GM19035 (cell line): ENCODE data around the gene HOXB13.

ENCODE experiments used
- ATAC-seq: cut with Tn5 transposase; IDR thresholded peaks from one replicate; pipeline ENCODE4 v1.9.1; 2021; ENCODE audit not compliant: unreplicated experiment

HOXB13 gene

DNA sequence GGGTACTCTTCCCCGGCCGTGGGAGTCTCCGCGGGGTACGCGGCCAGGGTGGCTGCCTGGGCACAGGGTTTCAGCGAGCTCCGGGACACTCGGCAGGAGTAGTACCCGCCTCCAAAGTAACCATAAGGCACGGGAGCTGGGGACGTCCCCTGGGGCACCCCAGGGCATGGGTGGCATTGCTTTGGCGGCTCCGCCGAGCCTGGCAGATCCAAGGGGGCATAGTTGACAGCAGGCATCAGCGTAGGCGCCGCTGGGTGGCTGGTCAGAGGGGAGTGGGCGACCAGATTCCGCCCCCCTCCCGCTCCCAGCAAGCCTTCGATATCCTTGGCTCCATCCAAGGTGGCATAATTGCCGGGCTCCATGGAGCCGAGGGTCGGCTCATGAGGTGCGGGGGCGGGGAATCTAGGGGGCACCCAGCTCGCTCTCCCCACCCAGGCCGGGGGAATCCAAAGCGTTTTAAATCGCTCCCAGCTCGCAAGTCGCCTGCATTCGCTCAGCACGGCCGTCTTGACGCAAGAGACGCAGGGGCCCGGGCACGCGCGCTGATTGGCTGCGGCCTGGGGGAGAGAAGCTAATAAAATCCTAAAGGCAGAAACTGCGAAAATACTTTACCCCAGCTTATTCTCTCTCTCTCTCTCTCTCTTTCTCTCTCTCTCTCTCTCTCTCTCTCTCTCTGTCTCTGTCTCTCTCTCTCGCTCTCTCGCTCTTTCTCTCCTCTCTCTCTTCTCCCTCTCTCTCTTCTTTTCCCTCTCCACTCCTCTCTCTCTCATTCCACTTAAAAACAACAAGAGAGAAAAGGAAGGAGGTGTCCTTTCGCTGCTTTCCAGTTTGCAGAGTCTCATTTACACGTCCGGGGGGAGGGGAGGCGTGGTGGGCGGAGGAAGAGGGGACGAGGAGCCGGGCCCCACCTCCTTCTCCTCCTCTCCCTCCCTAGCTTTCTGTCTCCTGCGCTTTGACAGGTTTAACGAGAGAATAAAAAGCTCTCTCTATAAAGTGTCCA is at the start of gene HOXB13:
HOXB13 (minus strand) TSS at position 519 of the 1,000 bp plus-strand sequence; CDS start at position 362, 157 bp downstream.
- ATAC-seq = no peak

DNA sequence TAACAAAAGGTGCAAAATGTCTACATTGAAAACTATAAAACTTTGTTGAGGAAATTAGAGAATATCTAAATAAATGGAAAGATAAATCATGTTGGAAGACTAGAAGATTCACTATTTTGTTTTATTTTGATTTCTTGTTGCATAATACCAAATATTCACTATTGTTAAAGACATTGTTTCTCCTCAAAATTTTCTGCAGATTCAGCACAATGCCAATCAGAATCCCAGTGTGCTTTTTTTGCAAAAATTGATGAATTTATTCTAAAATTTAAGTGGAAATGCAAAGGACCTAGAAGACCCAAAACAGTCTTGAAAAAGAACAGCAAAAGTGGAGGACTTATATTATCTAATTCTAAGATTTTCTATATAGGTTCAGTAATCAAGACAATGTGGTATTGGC is 48.1 kb upstream of the HOXB13 start:
- no peak for ATAC-seq

DNA sequence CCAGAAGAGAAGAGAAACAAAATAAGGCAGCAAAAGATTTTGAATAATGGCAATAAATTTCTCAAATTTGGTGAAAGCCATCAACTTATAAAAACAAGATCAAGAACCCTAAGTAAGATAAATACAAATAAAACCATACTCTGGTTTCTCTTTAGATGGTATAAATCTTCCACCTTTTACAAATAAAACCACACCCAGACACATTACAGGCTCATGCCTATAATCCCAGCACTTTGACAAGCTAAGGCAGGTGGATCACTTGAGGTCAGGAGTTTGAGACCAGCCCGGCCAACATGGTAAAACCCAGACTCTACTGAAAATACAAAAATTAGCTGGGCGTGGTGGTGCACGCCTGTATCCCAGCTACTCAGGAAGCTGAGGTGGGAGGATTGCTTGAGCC is 44.7 kb upstream of the HOXB13 start:
- ATAC-seq = no peak

DNA sequence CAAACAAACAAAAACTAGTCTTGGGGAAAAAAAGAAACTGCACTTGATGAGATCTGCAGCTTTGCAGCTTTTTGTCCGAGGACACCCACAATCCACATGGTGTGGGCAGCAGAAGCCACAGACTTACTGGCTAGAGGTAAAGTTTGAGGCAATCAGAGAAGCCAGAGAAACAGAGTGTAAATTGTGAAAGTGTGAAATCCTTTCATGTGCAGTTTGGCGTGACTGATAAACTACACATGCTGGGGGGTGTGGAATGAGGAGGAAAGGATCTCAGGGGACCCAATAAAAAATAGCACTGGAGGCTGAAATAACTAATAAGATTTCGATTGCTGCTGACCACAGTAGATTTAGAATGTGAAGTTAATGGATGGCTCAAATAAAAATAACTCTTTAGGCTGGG is 42.4 kb upstream of the HOXB13 start:
- no peak for ATAC-seq

DNA sequence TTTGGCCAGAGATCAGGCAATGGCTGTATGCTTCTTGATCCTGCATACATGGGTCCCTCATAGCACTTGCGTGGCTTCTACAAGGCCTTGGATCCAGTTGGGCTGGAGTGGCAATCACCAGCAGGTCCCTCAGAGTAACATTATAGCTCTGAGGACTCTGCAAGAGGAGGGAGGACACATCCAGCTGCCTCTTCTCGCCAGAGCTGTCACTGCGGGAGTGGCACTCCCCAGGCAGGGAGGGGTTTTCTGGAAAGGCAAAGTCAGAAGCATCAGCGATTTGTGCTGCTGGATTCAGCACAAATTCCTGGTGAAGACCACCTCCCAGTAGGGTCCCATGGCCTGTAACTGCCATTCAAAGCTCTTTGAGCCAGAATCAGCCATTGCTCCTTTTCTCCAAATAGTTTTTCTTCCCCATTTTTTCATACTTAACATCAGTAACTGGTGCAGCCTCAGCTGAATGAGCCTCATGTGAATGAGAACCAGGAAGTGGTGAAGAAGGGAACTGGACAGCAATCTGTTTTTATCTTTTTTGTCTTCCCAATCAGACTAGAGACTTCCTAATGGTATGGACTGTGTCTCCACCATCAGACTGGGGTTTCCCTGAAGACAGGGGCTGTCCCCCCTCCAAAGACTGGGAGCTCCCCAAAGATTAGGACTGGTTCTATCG is 40.6 kb upstream of the HOXB13 start:
- ATAC-seq = no peak

DNA sequence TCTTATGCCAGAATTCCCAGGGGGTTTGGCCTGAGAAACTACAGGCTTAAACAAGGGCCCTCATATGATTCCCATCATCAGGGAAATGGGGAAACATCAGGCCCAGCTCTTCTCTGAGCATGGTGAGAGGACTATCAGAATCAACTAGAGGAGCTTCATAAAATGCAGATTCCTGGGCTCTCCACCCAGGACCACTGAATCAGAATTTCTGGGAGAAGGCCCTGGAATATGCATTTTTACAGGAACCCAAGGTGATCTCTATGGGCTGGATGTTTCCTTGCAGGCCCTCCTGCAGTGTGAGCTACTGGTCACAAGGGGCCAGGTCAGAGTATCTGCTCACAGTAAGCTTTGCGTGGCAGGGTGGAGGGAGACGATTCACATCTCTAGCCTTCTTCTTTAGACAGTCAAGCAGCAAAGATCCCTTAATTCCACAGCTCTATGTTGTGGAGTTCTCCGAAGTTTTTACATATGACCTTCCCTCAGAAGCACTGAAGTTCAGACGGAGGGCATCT is 38.8 kb upstream of the HOXB13 start:
- no peak for ATAC-seq

DNA sequence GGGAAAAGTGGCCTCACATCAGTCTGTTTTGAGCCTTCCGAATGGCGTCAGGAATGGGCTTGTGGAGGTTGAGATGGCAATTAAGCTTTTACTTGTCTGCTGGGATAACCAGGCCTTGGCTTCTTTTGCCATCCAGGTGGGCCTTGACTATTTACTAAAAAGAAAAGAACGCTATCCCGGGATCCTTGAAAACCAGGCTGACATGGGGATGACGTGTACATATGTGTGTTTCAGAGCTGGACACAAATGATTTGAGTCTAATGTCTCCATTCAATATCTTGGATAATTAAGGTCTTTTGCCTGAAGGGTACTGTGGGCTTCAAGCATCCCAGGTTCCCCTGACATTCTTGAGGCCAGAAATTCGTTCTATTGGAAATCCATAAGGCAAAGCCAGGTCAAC is 32.6 kb upstream of the HOXB13 start:
- no peak for ATAC-seq

DNA sequence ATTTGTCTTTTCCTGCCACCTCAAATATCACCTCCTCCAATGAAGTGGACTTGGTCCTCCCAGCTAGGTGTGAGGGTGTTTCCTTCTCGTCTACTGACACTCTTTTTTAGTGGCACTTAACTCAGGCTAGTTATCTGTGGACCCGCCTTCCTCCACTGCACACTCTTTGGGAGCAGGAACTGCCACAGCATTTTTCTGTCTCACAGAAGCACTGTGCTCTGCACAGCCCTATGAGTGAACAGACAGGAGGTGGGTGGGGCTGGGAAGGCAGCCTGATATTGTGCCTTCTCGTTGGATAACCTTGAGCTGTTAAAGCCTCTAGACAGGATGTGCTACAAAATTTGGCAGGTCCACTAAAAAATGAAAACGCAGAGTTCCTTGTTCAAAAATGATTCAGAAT is 31.9 kb upstream of the HOXB13 start:
- no peak for ATAC-seq

DNA sequence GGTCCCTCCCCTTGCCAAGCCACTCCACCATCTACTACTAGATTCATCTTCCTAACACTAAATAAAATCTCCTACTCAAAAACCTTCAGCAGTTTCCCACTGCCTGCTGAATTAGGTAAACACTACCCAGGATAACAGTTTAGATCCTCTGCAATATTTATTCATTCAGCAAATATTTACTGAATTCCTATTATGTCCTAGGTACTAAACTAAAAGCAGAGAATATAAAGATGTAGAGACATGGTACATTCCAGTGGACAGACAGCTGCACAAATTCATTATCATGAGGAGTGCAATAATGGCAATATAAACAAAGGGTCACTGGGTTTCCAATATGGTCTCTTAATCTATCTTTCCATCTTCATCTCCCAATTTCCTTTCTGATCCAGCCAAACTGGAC is 30.7 kb upstream of the HOXB13 start:
- no peak for ATAC-seq

DNA sequence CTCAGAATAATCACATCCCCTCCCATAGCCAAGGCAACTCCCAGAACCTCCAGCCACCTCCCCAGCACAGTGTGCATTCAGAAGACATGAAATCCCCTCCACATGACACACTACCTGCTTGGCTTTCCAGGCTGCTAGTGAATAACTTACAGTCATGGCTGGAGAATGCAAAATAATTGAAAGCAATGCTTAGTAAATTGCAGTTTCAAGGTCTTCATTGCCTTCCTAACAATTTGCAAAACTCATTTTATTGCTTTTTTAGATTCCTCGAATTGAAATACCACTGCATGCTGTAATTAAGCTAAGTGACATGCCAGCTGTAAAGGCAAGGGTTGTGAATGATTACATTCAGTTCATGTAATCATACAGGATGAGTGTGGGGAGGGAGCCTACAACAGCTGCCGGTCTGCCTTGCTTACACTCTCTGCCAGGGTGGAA is 29.0 kb upstream of the HOXB13 start:
- ATAC-seq = no peak

DNA sequence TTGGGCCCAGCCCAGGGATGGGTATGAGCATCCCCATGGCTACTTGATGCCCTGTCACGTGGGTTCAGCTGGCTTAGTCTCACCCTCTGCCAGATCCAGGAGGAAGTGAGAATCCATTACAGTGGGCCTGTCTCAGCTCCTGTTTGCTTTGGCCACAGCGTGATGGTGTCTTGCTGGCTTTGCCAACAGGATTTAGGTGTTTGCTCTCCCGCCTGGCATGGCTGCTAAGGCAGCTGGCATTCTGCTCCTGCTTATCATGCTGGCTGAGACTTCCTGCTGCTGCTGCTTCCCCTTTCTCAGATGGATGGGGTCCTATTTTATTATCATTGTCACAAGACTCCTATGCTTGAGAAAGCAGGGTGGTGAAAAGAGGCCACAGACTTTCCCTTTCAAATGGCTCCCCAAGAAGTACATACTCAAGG is 28.3 kb upstream of the HOXB13 start:
- ATAC-seq = no peak

DNA sequence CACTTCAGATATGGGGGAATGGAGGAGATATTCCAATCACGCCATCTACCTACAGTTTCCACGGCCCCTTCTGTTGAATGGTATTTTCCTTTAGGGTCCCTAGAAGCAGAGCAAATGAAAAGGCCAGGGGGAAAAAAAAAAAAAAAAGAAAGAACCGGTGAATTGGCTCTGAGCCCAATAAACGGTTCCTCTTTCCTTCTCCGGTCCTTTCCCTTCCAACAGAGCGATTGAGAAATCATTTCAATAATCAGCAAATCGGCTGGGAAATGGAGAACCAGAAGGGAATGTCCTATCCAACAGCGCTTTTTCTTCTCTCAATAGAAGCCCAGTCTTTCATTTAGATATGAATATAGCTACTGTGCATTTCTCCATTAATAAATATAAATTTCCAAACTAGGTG is 26.8 kb upstream of the HOXB13 start:
- ATAC-seq = no peak

DNA sequence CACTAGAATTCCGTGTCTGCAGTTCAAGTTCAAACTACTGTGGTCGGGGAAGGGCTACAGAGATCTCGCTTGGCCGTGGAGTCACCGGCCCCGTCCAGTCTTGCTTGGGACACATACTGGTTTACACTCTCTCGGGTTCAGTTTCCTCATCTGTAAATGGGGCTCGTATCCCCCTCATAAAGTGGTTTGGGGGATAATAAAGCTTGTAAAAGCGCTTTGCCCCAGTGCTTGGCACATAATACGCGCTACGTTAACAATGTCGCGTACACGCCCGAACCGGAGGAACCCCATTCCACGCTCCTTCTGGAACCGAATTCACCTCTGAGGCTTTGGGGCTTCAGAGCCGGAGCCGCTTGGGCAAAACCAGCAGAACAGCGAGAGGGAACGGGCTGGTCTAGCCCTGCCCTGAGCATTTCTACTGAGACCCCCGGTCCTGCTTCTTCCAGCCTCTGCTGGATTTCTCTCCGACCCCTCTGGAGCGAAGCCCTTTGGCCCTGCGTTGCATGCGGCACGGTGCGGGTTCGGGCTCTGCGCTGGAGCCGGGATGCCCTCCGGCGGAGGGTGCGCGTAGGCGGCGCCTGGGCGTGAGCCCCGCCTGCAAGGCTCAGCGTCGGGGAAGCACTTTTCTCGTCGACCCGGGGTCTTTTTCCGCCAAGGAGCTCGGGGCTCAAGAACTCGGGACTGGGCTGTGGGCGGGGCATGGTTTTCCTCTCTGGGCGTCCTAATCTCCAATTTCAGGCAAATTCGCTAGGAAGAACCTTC is 26.1 kb upstream of the HOXB13 start:
- ATAC-seq = no peak

DNA sequence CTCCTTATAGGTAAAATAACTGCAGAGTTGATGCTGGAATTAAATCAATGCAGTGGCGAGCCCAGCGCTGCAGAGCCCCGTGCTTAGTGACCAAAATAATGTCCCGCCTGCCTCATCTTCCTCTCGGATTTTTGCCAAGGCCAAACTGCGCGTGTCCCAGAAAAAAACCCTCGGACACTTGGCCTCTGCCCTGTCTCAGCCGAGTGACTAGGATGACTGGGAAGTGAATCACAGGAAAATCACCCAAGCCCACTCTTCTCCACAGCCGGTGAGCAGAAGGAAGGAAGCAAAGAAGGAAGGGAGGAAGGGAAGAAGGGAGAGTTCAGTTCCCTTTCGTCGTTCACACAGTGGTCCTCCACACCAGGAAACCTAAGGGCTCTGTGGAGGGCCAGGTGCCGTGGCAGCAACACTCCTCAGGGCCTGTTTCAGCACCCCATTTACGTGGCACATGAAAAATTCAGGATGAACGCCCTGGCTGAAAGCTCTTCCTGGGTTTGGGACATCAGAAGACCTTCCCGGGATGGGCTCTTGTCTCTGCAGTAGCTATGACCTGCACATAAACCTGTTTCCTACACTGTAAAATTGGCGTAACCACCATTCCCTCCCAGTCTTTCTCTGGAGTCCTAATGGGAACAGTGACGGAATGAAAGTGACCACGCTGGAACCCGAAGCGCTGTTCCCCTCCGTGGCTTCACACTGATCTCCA is 25.4 kb upstream of the HOXB13 start:
- no peak for ATAC-seq

DNA sequence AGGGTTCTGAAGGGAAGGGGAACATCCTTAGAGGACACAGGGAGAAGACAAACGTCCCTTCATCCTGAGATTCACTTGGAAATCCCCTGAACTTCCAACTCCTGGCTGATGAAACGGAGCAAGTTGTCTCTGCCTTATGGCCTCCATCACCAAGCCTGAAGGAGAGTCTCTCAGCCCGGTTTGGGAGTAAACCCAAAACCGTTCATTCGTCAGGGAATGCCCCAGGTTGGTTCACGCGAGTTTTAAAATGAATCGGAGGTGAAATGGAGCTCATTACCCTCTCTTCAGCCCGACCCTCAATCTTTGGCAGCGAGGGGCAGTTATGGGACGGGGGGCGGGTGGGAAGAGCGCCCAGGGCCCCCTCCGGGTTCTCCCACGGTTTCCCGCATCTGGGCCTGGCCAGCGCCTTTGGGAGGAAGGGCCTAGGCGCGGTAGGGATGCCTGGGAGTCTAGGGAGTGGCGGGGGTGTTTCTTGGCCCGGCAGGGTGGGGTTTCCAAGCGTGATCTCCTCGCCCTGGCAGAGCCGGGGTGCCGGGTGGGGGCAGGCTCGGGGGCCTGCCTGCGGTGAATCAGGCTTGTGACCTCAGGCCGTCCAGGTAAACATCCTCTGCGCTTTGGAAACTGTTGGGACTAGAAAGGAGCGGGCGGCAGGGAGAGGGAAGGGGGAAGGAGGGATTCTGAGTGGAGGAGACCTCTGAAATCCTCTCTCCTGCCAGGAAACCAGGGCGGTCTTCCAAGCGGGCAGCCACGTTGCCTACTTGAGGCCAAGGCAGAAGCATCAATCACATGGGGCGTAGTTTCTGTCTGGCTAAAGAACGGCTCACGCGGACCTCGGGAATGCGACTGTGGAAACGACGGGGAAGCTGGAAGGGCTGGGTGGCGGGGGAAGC is 24.1 kb upstream of the HOXB13 start:
- ATAC-seq = no peak

DNA sequence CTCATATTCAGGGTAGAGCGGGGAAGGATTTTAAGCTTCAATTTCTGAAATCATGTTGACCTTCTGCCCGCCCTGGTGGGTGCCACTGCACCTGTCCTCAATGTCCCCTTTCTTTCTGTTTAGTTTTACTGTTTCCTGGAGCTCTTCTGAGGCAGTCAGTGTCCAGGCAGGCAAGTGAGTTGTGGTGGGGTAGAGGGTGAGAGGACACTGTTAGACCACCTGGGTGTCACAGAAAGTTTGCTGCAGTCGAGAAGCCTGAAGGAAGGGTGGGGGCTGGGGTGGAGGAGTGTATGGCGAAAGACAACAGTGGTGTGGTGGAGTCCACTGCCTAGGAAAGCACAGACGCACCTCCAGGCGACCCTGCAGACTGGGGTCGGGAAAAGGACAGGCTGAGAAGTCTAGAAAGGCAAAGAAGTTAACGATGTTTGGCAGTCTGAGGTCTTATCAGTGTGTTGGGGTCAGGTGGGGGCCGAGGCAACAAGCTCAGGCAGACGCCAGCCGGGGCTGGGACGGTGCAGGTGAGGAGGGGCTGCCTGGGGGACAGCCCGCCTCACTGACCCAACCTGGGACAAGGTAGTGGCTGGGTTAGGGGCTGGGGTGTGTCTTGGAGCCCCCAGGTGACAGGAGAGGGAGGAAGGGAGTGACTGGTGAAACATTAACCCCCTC is 23.3 kb upstream of the HOXB13 start:
- no peak for ATAC-seq

DNA sequence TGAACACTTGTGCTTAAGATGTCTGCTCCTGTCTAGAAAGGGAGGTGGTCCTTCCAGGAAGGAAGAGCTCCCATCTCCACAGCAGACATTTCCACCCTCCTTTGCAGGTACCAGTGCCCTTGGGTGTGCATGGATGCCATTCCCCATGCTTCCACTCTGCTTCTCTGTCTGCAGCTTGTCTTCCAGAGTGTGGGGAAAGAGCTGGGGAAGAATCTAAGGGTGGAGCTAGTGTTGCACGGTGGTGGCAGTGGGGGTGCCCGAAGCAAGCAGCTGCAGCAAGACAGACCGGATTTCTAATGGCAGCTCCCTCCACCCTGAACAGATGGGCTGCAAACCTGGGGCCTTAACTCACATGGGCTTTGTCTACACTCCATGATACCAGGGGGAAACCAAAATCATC is 22.6 kb upstream of the HOXB13 start:
- no peak for ATAC-seq

DNA sequence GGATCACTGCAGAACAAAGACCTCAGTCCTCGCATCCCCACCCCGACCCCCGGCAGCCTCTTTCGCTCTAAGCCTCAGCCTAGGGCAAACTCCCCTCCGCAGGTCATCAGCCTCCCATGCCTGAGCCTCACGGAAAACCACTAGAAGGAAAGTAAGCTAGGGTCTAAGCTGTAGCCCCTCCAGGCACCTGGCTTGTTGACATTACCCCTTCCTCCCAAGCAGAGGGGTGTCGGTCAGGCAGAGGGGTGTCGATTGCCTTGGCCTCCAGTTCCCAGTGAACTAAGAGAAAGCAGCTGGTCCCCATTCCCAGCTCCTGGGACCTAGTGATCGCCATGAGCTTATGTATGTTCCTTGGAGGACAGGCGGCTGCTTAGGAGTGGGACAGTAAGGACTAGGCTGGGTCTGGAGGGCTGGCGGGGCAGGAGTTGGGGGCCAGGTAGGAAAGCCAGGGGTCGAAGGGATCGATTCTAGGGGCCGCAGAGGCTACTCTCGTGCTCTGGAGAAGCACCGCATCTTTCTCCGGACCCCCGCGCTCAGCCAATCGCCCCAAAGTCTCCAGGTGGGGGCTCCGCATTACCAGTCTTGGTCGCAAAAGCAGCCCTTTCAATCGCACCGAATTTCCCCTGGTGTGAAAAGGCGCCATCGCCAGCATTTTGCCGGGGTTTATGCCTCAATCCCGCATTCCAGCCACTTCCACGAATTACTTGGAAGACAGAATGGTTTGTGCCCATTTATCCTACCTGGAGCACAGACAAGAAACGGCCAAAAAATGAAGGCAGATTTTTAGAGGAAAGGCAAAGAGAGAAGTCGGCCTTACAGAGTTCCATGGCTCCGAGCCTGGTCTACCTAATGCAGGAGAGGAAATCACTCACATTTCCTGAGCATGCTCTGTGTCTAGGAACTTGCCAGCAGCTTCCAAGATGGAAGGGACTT is 21.3 kb upstream of the HOXB13 start:
- ATAC-seq = no peak
